Ishikawa (cell line): ENCODE data around the gene ZNF37A.

Experiments used
- CEBPB ChIP-seq: IDR thresholded peaks from 2 replicates; pipeline ENCODE4 v1.6.1; 2012
- CREB1 ChIP-seq: IDR thresholded peaks from 2 replicates; pipeline ENCODE4 v1.6.1; 2012; ENCODE audit warnings: low read depth
- EGR1 ChIP-seq: IDR thresholded peaks from 2 replicates; pipeline ENCODE4 v1.6.1; 2012
- EP300 ChIP-seq: IDR thresholded peaks from 2 replicates; pipeline ENCODE4 v1.6.1; 2012; ENCODE audit warnings: borderline replicate concordance
- FOXM1 ChIP-seq: IDR thresholded peaks from 2 replicates; pipeline ENCODE4 v1.6.1; 2012; ENCODE audit warnings: low read depth, borderline replicate concordance
- MAX ChIP-seq: IDR thresholded peaks from 2 replicates; pipeline ENCODE4 v1.6.1; 2012
- NFIC ChIP-seq: IDR thresholded peaks from 2 replicates; pipeline ENCODE4 v1.6.1; 2012
- RAD21 ChIP-seq: IDR thresholded peaks from 2 replicates; pipeline ENCODE4 v1.6.1; 2012; ENCODE audit warnings: low read depth
- REST ChIP-seq: IDR thresholded peaks from 2 replicates; pipeline ENCODE4 v1.6.1; 2012; ENCODE audit warnings: low read depth, mild to moderate bottlenecking
- TAF1 ChIP-seq: IDR thresholded peaks from 2 replicates; pipeline ENCODE4 v1.6.1; 2012; ENCODE audit warnings: low read depth, mild to moderate bottlenecking
- TCF12 ChIP-seq: IDR thresholded peaks from 2 replicates; pipeline ENCODE4 v1.6.1; 2012; ENCODE audit warnings: low read depth
- TEAD4 ChIP-seq: IDR thresholded peaks from 2 replicates; pipeline ENCODE4 v1.6.1; 2012
- YY1 ChIP-seq: IDR thresholded peaks from 2 replicates; pipeline ENCODE4 v1.6.1; 2012; ENCODE audit warnings: low read depth
- ZBTB7A ChIP-seq: IDR thresholded peaks from 2 replicates; pipeline ENCODE4 v1.6.1; 2012; ENCODE audit warnings: low read depth
- TF ChIP-seq, protein P1 (sequence below): IDR thresholded peaks from 2 replicates; pipeline ENCODE4 v1.6.1; 2012

ZNF37A gene

DNA sequence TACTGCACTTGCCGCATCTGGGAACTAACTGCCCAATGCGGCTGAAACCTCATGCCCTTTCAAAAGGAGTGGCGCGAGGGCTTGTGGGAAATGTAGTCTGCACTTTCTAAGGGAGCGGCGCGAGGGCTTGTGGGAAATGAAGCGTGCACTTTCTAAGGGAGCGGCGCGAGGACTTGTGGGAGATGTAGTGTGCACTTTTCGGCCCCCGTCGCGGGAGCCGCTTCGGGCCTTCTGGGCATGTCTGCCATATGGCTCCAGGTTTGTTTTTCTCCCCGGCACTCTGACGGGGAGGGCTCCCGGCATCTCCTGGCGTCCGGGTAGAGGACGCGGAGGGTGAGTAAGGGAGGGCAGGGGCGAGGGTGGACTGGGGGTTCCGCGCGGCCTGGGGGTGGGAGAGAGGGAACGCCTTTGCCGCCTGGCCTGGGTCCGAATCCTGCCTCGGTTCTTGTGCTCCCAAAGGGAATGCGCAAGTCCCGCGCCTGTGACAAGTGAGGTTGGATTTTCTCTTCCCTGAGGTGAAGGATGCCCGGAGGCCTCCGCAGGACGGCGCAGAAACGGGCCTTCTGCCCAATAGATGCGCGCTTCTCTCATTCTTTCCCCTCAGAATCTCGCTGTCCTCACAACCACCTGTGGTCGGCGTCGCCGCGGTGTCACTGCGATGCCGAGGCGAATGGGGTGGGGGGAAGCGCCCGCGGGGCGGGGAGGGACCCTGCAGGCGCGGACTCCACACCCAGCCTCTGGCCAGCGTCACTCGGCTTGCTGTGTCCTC is at the start of gene ZNF37A:
Gene ZNF37A (plus strand): TSS at position 180 of the 769 bp plus-strand sequence. CDS start 2,281 bp downstream, outside the sequence.
- no peak; the same call in 1 of the 2 replicates for TF ChIP-seq TAF1
- TF ChIP-seq FOXM1 = no peak
- TF ChIP-seq RAD21 = no peak
- no peak for TF ChIP-seq EGR1
- TF ChIP-seq MAX = peak; percentile 81
- TF ChIP-seq, protein P1, sequence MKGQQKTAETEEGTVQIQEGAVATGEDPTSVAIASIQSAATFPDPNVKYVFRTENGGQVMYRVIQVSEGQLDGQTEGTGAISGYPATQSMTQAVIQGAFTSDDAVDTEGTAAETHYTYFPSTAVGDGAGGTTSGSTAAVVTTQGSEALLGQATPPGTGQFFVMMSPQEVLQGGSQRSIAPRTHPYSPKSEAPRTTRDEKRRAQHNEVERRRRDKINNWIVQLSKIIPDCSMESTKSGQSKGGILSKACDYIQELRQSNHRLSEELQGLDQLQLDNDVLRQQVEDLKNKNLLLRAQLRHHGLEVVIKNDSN = no peak
- TF ChIP-seq TCF12 = peak; percentile 16; the same call in 1 of the 2 replicates
- peak; percentile 48 for TF ChIP-seq YY1
- TF ChIP-seq ZBTB7A = no peak
- no peak for TF ChIP-seq EP300

GRCh38 chr10:38045129-38045528 is 49.0 kb upstream of the ZNF37A start:
- TF ChIP-seq MAX (no peak), TEAD4 (no peak), CEBPB (no peak), EGR1 (no peak), REST (no peak), RAD21 (no peak), EP300 (no peak), FOXM1 (no peak)
- TF ChIP-seq, protein P1 = no peak

DNA sequence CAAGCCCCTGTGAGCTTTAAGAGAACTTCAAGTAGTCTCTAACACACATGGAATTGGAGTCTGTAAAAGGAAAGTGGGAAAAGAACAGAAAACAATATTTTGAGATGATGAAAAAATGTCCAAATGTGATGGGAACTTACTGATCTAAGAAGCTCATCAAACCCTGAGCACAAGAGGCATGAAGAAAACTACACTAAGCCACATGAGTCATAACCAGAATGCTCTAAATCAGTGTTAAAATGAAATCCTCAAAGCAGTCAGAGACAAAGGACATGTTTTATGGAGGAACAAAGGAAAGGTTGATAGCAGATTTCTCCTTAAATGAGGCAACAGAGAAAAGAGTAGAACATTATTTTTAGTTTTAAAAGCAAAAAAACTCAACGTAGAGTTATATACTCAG is 46.5 kb upstream of the ZNF37A start:
- TF ChIP-seq ZBTB7A = no peak
- no peak for TF ChIP-seq CREB1
- TF ChIP-seq, protein P1 = no peak
- TF ChIP-seq TAF1 = no peak
- no peak for TF ChIP-seq REST
- TF ChIP-seq EGR1 = no peak
- TF ChIP-seq TEAD4 = no peak
- no peak for TF ChIP-seq CEBPB
- TF ChIP-seq EP300 = no peak
- TF ChIP-seq MAX = no peak
- TF ChIP-seq FOXM1 = no peak
- TF ChIP-seq YY1 = no peak

DNA sequence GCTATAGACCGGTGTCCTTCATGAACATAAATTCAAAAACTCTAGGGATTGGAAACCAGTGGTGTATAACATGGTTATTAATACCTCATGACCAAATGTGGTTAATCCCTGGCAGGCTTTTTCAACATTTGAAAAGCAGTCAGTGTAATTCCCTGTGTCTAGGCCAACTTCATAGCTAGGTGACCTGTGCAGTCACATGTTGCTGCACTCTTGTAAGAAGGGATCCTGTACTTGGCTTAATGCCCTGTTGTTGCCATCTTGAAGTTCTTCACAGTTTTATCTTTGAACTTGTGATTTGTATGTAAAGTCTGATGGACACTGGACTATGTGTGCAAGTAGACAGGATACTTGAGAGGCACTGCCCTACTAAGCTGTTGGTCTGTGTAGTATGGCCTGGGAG is 43.9 kb upstream of the ZNF37A start:
- TF ChIP-seq YY1 = no peak
- TF ChIP-seq REST = no peak
- no peak for TF ChIP-seq MAX
- TF ChIP-seq, protein P1 = no peak
- TF ChIP-seq ZBTB7A = no peak
- no peak for TF ChIP-seq NFIC
- no peak for TF ChIP-seq CREB1
- no peak for TF ChIP-seq CEBPB
- TF ChIP-seq TAF1 = no peak
- TF ChIP-seq EP300 = no peak
- no peak for TF ChIP-seq TEAD4
- TF ChIP-seq RAD21 = no peak
